GM18867 (cell line): ENCODE results near the gene ANO10.

ENCODE experiments used
- ATAC-seq: cut with Tn5 transposase; IDR thresholded peaks from one replicate; pipeline ENCODE4 v1.9.1; 2021; ENCODE audit warnings: mild to moderate bottlenecking, moderate library complexity; ENCODE audit not compliant: unreplicated experiment

ANO10 gene

GRCh38 chr3:43326891-43327581 is 294.8 kb downstream of the ANO10 start:
- ATAC-seq = no peak

- no peak for ATAC-seq
Observed at GRCh38 chr3:43323541-43323940, 298.3 kb downstream of the ANO10 start.

GRCh38 chr3:43320288-43320687 is 301.5 kb downstream of the ANO10 start:
- no peak for ATAC-seq

GRCh38 chr3:43319794-43320193 is 302.0 kb downstream of the ANO10 start:
- ATAC-seq = no peak

GRCh38 chr3:43319376-43319775 is 302.4 kb downstream of the ANO10 start:
- ATAC-seq = no peak

GRCh38 chr3:43317461-43318316 is 304.1 kb downstream of the ANO10 start:
- ATAC-seq = no peak

- no peak for ATAC-seq
Observed at GRCh38 chr3:43316783-43317460, 304.9 kb downstream of the ANO10 start.
